Stimulated activated naive CD8-positive, alpha-beta T cell treated with anti-CD3 and anti-CD28 coated beads, Interleukin-15, amount 100 ng/mL, for 72 hours (primary cell): Measurements from ENCODE around the gene AGPS.

Source experiments
- ATAC-seq: fragments of 150-1000 bp; cut with Tn5 transposase; 2 replicates; pipeline ENCODE4 v1.10.0; 2021; ENCODE audit warnings: mild to moderate bottlenecking, moderate library complexity
- DNase-seq, 2 donors: peaks; one replicate each; pipeline ENCODE4 v3.0.0; 2021 to 2022
- H3K27ac Mint-ChIP-seq, 2 donors: one replicate each; pipeline ENCODE4 v1.8.0; 2022; ENCODE audit warnings: mild to moderate bottlenecking in 2 of 2, mixed read lengths in 2 of 2, moderate library complexity in 2 of 2
- H3K27me3 Mint-ChIP-seq: one replicate; pipeline ENCODE4 v1.8.0; 2022; ENCODE audit warnings: mixed read lengths
- H3K4me1 Mint-ChIP-seq: one replicate; pipeline ENCODE4 v1.8.0; 2022; ENCODE audit warnings: mild to moderate bottlenecking, mixed read lengths
- H3K4me3 Mint-ChIP-seq, 2 donors: one replicate each; pipeline ENCODE4 v1.8.0; 2022; ENCODE audit warnings: mild to moderate bottlenecking in 2 of 2, mixed read lengths in 2 of 2, moderate library complexity in 1 of 2
- H3K9me3 Mint-ChIP-seq, 2 donors: one replicate each; pipeline ENCODE4 v1.8.0; 2022; ENCODE audit warnings: mixed read lengths in 2 of 2

Gene AGPS

DNA sequence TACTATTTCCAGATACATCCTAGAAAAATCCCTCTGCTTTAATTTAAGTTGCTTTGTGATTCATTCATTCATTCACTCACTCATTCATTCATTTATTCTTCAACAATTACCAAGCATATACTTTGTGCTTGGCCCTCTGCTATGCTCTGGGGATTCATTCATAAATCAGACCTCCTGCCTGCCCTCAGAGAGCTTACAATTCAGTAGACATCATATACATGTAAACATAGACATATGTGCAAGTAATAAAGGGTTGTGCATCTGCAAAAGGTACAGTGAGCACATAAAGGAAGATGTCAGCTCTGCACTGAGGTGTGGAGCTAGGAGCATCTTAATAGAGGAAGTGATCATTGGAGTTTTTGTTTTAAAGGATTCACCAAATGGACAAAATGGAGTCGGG is 189.4 kb downstream of the AGPS start:
- H3K9me3 Mint-ChIP-seq = no peaks in the 10 kb centered on the region
- no peak for DNase-seq
- no peaks in the 10 kb centered on the region for H3K4me1 Mint-ChIP-seq
- no peak for ATAC-seq
- H3K27me3 Mint-ChIP-seq = no peaks in the 10 kb centered on the region
- no peak overlapping the region for H3K27ac Mint-ChIP-seq
- H3K4me3 Mint-ChIP-seq = no peak overlapping the region

- H3K9me3 Mint-ChIP-seq = no peaks in the 10 kb centered on the region
- H3K27me3 Mint-ChIP-seq = no peaks in the 10 kb centered on the region
- no peak overlapping the region for H3K4me3 Mint-ChIP-seq
- no peak for DNase-seq
- H3K4me1 Mint-ChIP-seq = no peaks in the 10 kb centered on the region
- no peak for ATAC-seq
- no peak overlapping the region for H3K27ac Mint-ChIP-seq
These were observed 191.6 kb downstream of the AGPS start for GRCh38 chr2:177584030-177584692.

DNA sequence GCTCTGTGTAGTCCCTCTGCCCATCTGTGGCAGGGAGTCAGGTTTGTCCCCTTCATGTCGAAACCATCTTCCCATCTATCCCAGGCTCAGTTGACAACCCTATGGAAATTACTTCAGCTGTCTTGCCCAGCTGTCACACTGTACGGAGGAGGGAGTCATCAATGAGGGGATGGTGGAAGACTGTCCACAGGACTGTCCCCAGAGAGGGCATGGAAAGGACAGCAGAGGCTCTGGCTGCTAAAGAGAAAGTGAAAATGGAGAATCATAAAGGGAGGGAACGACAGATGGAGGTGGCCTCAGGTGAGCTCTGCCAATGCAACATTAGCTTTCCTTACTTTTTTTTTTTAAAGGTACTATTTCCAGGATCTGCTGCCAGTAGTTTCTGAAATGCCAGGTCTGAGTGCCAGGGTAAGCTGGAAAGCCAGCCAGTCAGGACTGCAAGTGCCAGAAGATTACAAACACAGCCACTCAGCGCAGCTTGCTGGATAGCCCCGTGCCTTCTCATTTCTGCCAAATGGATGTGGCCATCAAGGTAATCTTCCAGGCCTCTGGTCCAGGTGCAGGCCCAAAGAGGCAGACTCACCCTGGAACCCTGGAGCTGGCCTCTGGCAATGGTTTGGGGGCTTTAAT is 192.8 kb downstream of the AGPS start:
- peak overlapping the region in 1 of 2 donors; percentile 2 for H3K27ac Mint-ChIP-seq
- H3K4me1 Mint-ChIP-seq = no peaks in the 10 kb centered on the region
- no peaks in the 10 kb centered on the region for H3K9me3 Mint-ChIP-seq
- ATAC-seq (no peak), DNase-seq (no peak)
- no peak overlapping the region for H3K4me3 Mint-ChIP-seq
- H3K27me3 Mint-ChIP-seq = no peaks in the 10 kb centered on the region

DNA sequence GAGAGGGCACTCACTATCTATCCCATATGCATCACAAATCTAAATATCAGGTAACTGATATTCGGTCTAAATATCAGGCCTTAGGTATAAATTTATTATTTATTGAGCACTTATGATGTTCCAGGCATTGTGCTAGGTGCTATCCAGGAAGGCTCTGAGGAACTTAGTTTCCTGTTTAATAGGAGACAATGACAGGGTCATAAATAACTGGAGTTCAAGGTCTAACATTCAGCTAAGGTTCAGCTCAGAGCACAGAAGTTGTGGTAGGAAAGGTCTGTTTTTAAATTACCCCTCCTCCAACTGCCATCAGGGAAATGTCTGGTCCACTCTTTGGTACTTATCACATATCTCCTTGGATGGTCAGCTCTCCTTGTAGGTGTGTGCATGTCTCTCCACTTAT is 193.6 kb downstream of the AGPS start:
- Mint-ChIP-seq H3K4me3 (no peak overlapping the region), H3K9me3 (no peaks in the 10 kb centered on the region), H3K27ac (no peak overlapping the region), H3K4me1 (no peaks in the 10 kb centered on the region), H3K27me3 (no peaks in the 10 kb centered on the region)
- DNase-seq = no peak
- ATAC-seq = no peak

GRCh38 chr2:177587371-177587770 is 194.8 kb downstream of the AGPS start:
- Mint-ChIP-seq H3K9me3 (no peaks in the 10 kb centered on the region), H3K4me3 (no peak overlapping the region), H3K27ac (no peak overlapping the region), H3K27me3 (no peaks in the 10 kb centered on the region), H3K4me1 (no peaks in the 10 kb centered on the region)
- ATAC-seq (no peak), DNase-seq (no peak)

DNA sequence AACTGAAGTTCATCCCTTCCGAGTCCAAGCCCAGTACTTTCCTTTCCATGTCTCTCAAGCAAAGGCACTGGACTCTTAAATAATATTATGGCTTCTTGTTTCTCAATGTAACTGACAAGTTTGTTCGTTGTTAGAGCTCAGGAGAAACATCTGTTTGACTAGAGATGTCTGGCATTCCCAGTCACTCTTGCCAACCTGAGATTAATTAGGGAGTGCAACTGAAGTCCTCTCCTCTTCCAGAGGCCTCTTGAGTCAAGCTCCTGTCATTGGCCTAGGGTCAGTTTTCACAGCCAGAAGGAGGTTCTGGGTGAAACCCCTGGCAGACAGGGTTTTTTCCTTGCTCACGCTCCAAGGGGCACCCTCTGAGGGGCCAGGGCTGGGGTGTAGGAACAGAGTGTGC is 196.1 kb downstream of the AGPS start:
- DNase-seq (no peak), ATAC-seq (no peak)
- no peaks in the 10 kb centered on the region for H3K9me3 Mint-ChIP-seq
- no peak overlapping the region for H3K27ac Mint-ChIP-seq
- peaks cover under 1% of the 10 kb centered on the region for H3K4me1 Mint-ChIP-seq
- no peak overlapping the region for H3K4me3 Mint-ChIP-seq
- peaks cover 13% of the 10 kb centered on the region for H3K27me3 Mint-ChIP-seq

- no peak for DNase-seq
- H3K27ac Mint-ChIP-seq = no peak overlapping the region
- peaks cover 14% of the 10 kb centered on the region for H3K27me3 Mint-ChIP-seq
- peaks cover 6% of the 10 kb centered on the region for H3K4me1 Mint-ChIP-seq
- H3K4me3 Mint-ChIP-seq = no peak overlapping the region
- ATAC-seq = no peak
- H3K9me3 Mint-ChIP-seq = no peaks in the 10 kb centered on the region
These were observed 196.6 kb downstream of the AGPS start for GRCh38 chr2:177589186-177589585.

DNA sequence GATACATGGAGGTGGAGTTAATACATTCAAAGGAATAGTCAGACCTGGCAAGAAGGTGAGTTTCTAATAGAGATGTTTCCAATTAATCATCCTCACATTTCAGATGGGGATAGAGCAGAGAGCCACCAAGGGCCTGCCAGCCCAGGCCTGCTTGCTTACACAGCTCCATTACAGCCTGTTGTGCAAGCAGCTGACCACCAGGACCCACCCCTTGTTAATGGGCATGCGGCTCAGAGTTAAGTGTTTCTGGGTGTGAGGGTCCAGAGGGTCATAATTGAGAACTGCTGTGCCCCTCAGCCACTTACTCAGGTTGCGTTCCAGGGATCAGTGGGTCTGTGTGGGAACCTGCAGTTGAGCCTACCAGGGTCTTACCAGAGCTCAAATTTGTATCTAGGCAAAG is 199.8 kb downstream of the AGPS start:
- Mint-ChIP-seq H3K27me3 (peaks cover 14% of the 10 kb centered on the region), H3K27ac (peak overlapping the region in 1 of 2 donors; percentile 67), H3K4me1 (peaks cover 6% of the 10 kb centered on the region), H3K9me3 (no peaks in the 10 kb centered on the region), H3K4me3 (no peak overlapping the region)
- ATAC-seq (no peak), DNase-seq (no peak)

- H3K9me3 Mint-ChIP-seq = no peaks in the 10 kb centered on the region
- ATAC-seq (no peak), DNase-seq (no peak)
- no peak overlapping the region for H3K4me3 Mint-ChIP-seq
- peaks cover 6% of the 10 kb centered on the region for H3K4me1 Mint-ChIP-seq
- peaks cover 14% of the 10 kb centered on the region for H3K27me3 Mint-ChIP-seq
- H3K27ac Mint-ChIP-seq = no peak overlapping the region
These were observed 200.4 kb downstream of the AGPS start for GRCh38 chr2:177592945-177593344.

GRCh38 chr2:177593402-177593801 is 200.8 kb downstream of the AGPS start:
- no peaks in the 10 kb centered on the region for H3K9me3 Mint-ChIP-seq
- H3K27ac Mint-ChIP-seq = peak overlapping the region in 1 of 2 donors; percentile 89
- H3K4me1 Mint-ChIP-seq = peaks cover 6% of the 10 kb centered on the region
- ATAC-seq (no peak), DNase-seq (no peak)
- H3K4me3 Mint-ChIP-seq = no peak overlapping the region
- peaks cover 14% of the 10 kb centered on the region for H3K27me3 Mint-ChIP-seq
